ENCODE results near the gene ANGPTL8.

- no peak for TF ChIP-seq CTCF (conservative IDR thresholded peaks at IDR 0.05; ENCODE audit: low read depth in 2 of 2)
- TF ChIP-seq ETS1 (IDR thresholded peaks at IDR 0.05), result no peak
- TF ChIP-seq EZH2phosphoT487 (IDR thresholded peaks at IDR 0.05; ENCODE audit: unreplicated experiment), result no peak
These were observed at the start of gene ANGPTL8 for GRCh38 chr19:11239377-11240000.
